ENCODE data around the gene NUTM2G.
"Not testable (repeated sequence)": the region's sequence is repeated elsewhere in the genome, so short reads cannot be mapped to it uniquely, and the experiment has no call there.

Gene NUTM2G

GRCh38 chr9:96934706-96935105, 6.1 kb downstream of the NUTM2G start:
- H3K27ac ChIP-seq = not testable (repeated sequence)

- H3K27ac ChIP-seq = not testable (repeated sequence)
Observed at GRCh38 chr9:96935401-96935800, 6.8 kb downstream of the NUTM2G start.

- not testable (repeated sequence) for H3K27ac ChIP-seq
Observed at GRCh38 chr9:96937442-96937841, 8.8 kb downstream of the NUTM2G start.

GRCh38 chr9:96938957-96939665, 10.5 kb downstream of the NUTM2G start:
- not testable (repeated sequence) for H3K27ac ChIP-seq

GRCh38 chr9:96940982-96941381, 12.3 kb downstream of the NUTM2G start:
- H3K27ac ChIP-seq = not testable (repeated sequence)

GRCh38 chr9:96941628-96942027, 13.0 kb downstream of the NUTM2G start:
- H3K27ac ChIP-seq = not testable (repeated sequence)

- not testable (repeated sequence) for H3K27ac ChIP-seq
Observed at GRCh38 chr9:96942181-96942580, 13.5 kb downstream of the NUTM2G start.

GRCh38 chr9:96949346-96949745, 20.7 kb downstream of the NUTM2G start:
- not testable (repeated sequence) for H3K27ac ChIP-seq

GRCh38 chr9:96950539-96950938, 21.9 kb downstream of the NUTM2G start:
- H3K27ac ChIP-seq = not testable (repeated sequence)

GRCh38 chr9:96967591-96967990, 38.9 kb downstream of the NUTM2G start:
- H3K27ac ChIP-seq = not testable (repeated sequence)

GRCh38 chr9:96972552-96972951, 43.9 kb downstream of the NUTM2G start:
- H3K27ac ChIP-seq = not testable (repeated sequence)

- not testable (repeated sequence) for H3K27ac ChIP-seq
Observed at GRCh38 chr9:96974037-96974436, 45.4 kb downstream of the NUTM2G start.

GRCh38 chr9:96983496-96984122, 55.0 kb downstream of the NUTM2G start:
- H3K27ac ChIP-seq = not testable (repeated sequence)

- not testable (repeated sequence) for H3K27ac ChIP-seq
Observed at GRCh38 chr9:96984139-96984538, 55.5 kb downstream of the NUTM2G start.

- H3K27ac ChIP-seq = not testable (repeated sequence)
Observed at GRCh38 chr9:96984887-96985286, 56.2 kb downstream of the NUTM2G start.

All from C4-2B (cell line).